Astrocyte (in vitro differentiated cells and primary cell): ENCODE results near the gene HOXD9.

Experiments
- CTCF ChIP-seq: IDR thresholded peaks from 2 replicates; pipeline ENCODE4 v1.5.1; 2011; ENCODE audit warnings: low read depth, mild to moderate bottlenecking, inconsistent platforms, low read length, moderate library complexity; ENCODE audit not compliant: insufficient read depth
- EZH2 ChIP-seq: IDR thresholded peaks from 2 replicates; pipeline ENCODE4 v1.6.1; 2012; ENCODE audit warnings: mild to moderate bottlenecking, low read length, inconsistent platforms; ENCODE audit not compliant: insufficient read depth

GRCh38 chr2:176149939-176150583, 27.5 kb downstream of the HOXD9 start:
- TF ChIP-seq CTCF (no peak), EZH2 (no peak)
